Caco-2 (cell line): Measurements from ENCODE around the gene AFTPH. TPM values are rescaled to one million over a fixed set of nuclear protein-coding genes. Genes with fewer than 3 reads are reported as not detected.

ENCODE experiments used
- BruUV-seq: library from RNA; stranded (reverse); fragments of 400-500 nt; replicated peaks from 2 replicates; lab custom pipeline; 2021; lab: Mats Ljungman, UMichigan
- CTCF ChIA-PET: fragments of 300-600 bp; sonication (Branson Sonifier 250); formaldehyde crosslinking; loops from one replicate; lab custom pipeline; 2022; ENCODE audit warnings: antibody characterized with exemption; lab: Charles Lee
- POLR2A ChIA-PET: fragments of 300-600 bp; sonication (Branson Sonifier 250); formaldehyde crosslinking; loops from one replicate; lab custom pipeline; 2022; ENCODE audit warnings: antibody characterized with exemption; lab: Charles Lee
- DNase-seq, 2 experiments: peaks; one replicate each; pipeline versions ENCODE4 v3.0.0 to v3.0.0-alpha.2; 2020 to 2022
- H3K27me3 ChIP-seq: replicated peaks from 2 replicates; pipeline ENCODE4 v1.6.0; 2011; ENCODE audit warnings: low read length; ENCODE audit not compliant: control insufficient read depth, insufficient read depth
- H3K36me3 ChIP-seq: 2 replicates; pipeline ENCODE4 v1.5.1; 2011; ENCODE audit warnings: low read length; ENCODE audit not compliant: control insufficient read depth, insufficient read depth
- H3K4me1 ChIP-seq: fragments of 250-450 bp; sonication (Bioruptor Pico); 2 replicates; pipeline ENCODE4 v1.5.1; 2020; ENCODE audit warnings: mild to moderate bottlenecking
- H3K4me3 ChIP-seq: 2 replicates; pipeline ENCODE4 v1.5.1; 2011; ENCODE audit warnings: low read depth, mild to moderate bottlenecking, control low read depth, low read length
- H3K9me3 ChIP-seq: fragments of 250-450 bp; sonication (Bioruptor Pico); 2 replicates; pipeline ENCODE4 v1.5.1; 2020; ENCODE audit warnings: mild to moderate bottlenecking, moderate library complexity
- H3K27ac Mint-ChIP-seq: one replicate; pipeline ENCODE4 v1.8.0; 2022; ENCODE audit warnings: mixed read lengths; ENCODE audit not compliant: unreplicated experiment
- H3K27me3 Mint-ChIP-seq: one replicate; pipeline ENCODE4 v1.8.0; 2022; ENCODE audit warnings: mixed read lengths; ENCODE audit not compliant: insufficient read depth, unreplicated experiment
- H3K36me3 Mint-ChIP-seq: one replicate; pipeline ENCODE4 v1.8.0; 2022; ENCODE audit warnings: mild to moderate bottlenecking, mixed read lengths; ENCODE audit not compliant: insufficient read depth, unreplicated experiment
- H3K4me1 Mint-ChIP-seq: one replicate; pipeline ENCODE4 v1.8.0; 2022; ENCODE audit warnings: low read depth, mixed read lengths; ENCODE audit not compliant: unreplicated experiment
- H3K4me3 Mint-ChIP-seq: one replicate; pipeline ENCODE4 v1.8.0; 2022; ENCODE audit warnings: mild to moderate bottlenecking, moderate library complexity, mixed read lengths; ENCODE audit not compliant: unreplicated experiment
- H3K9me3 Mint-ChIP-seq: one replicate; pipeline ENCODE4 v1.8.0; 2022; ENCODE audit warnings: mixed read lengths; ENCODE audit not compliant: unreplicated experiment
- CTCF ChIP-seq, 2 experiments: fragments of 200-600 bp in 1 of 2; IDR thresholded peaks; 1 replicate in 1 of 2; 2 replicates in 1 of 2; pipeline versions ENCODE4 v1.5.1 to v1.8.0; 2011 to 2022; ENCODE audit warnings: antibody characterized with exemption in 1 of 2, control low read depth in 1 of 2, inconsistent platforms in 1 of 2, low read depth in 1 of 2, low read length in 1 of 2, mild to moderate bottlenecking in 1 of 2, moderate library complexity in 1 of 2; ENCODE audit not compliant: insufficient read depth in 1 of 2, severe bottlenecking in 1 of 2, unreplicated experiment in 1 of 2
- intact Hi-C: fragments of 100-400 bp; cut with micrococcal nuclease; formaldehyde crosslinking; loops from one replicate; pipeline ENCODE4 v1.10.0; 2022; ENCODE audit not compliant: unreplicated experiment
- total RNA-seq: library from RNA; stranded (reverse); gene quantifications from 2 replicates; pipeline ENCODE4 v1.2.3, GENCODE V29; 2022

The AFTPH gene
- total RNA-seq, 1 experiment from 2014 or later: 30.1 TPM

- Histone ChIP-seq H3K4me1 (no peaks in the 10 kb centered on the region), H3K27me3 (no peaks in the 10 kb centered on the region), H3K4me3 (no peak overlapping the region), H3K9me3 (no peaks in the 10 kb centered on the region), H3K36me3 (no peaks in the 10 kb centered on the region)
- intact Hi-C loops: no loop called here
- no peak for DNase-seq
- Mint-ChIP-seq H3K36me3 (no peaks in the 10 kb centered on the region), H3K27ac (no peak overlapping the region), H3K9me3 (no peaks in the 10 kb centered on the region), H3K4me1 (peaks cover 14% of the 10 kb centered on the region), H3K27me3 (no peaks in the 10 kb centered on the region), H3K4me3 (no peak overlapping the region)
- BruUV-seq: no TSS peak
- TF ChIP-seq CTCF (IDR thresholded peaks at IDR 0.05; ENCODE audit: insufficient read depth in 1 of 2, low read depth in 1 of 2, low read length in 1 of 2, severe bottlenecking in 1 of 2, unreplicated experiment in 1 of 2): no peak
- ChIA-PET CTCF (interaction anchor here (0.7 kb wide), 1 partner anchor 19 kb away, joined by 3 read pairs; the partner anchor contains the start of gene AFTPH), POLR2A (no interaction called here)
Measured at GRCh38 chr2:64543008-64543697, 19.0 kb downstream of the AFTPH start.

- ChIA-PET CTCF (no interaction called here), POLR2A (no interaction called here)
- Mint-ChIP-seq H3K4me1 (peaks cover 6% of the 10 kb centered on the region), H3K36me3 (peaks cover 17% of the 10 kb centered on the region), H3K4me3 (no peak overlapping the region), H3K9me3 (no peaks in the 10 kb centered on the region), H3K27me3 (no peaks in the 10 kb centered on the region), H3K27ac (no peak overlapping the region)
- TF ChIP-seq CTCF (IDR thresholded peaks at IDR 0.05; ENCODE audit: insufficient read depth in 1 of 2, low read depth in 1 of 2, low read length in 1 of 2, severe bottlenecking in 1 of 2, unreplicated experiment in 1 of 2): no peak
- Histone ChIP-seq H3K9me3 (no peaks in the 10 kb centered on the region), H3K27me3 (no peaks in the 10 kb centered on the region), H3K4me1 (no peaks in the 10 kb centered on the region), H3K36me3 (no peaks in the 10 kb centered on the region; the same call in 1 of the 2 replicates), H3K4me3 (no peak overlapping the region)
- DNase-seq: no peak
- BruUV-seq: no TSS peak
- intact Hi-C loops: no loop called here
Measured at GRCh38 chr2:64548761-64549160, 24.6 kb downstream of the AFTPH start.

GRCh38 chr2:64550042-64550441 is 25.9 kb downstream of the AFTPH start:
- H3K27ac Mint-ChIP-seq: no peak overlapping the region
- H3K36me3 ChIP-seq: no peaks in the 10 kb centered on the region; the same call in 1 of the 2 replicates
- H3K9me3 ChIP-seq: no peaks in the 10 kb centered on the region
- CTCF ChIA-PET: no interaction called here
- peaks cover 17% of the 10 kb centered on the region for H3K36me3 Mint-ChIP-seq
- H3K9me3 Mint-ChIP-seq: no peaks in the 10 kb centered on the region
- POLR2A ChIA-PET: no interaction called here
- TF ChIP-seq CTCF (IDR thresholded peaks at IDR 0.05; ENCODE audit: insufficient read depth in 1 of 2, low read depth in 1 of 2, low read length in 1 of 2, severe bottlenecking in 1 of 2, unreplicated experiment in 1 of 2): no peak
- BruUV-seq: no TSS peak
- H3K4me3 ChIP-seq: no peak overlapping the region
- no peak for DNase-seq
- no peaks in the 10 kb centered on the region for H3K27me3 Mint-ChIP-seq
- no peaks in the 10 kb centered on the region for H3K4me1 ChIP-seq
- H3K4me3 Mint-ChIP-seq: no peak overlapping the region
- H3K4me1 Mint-ChIP-seq: no peaks in the 10 kb centered on the region
- intact Hi-C loops: no loop called here
- H3K27me3 ChIP-seq: no peaks in the 10 kb centered on the region
